Fibroblast of villous mesenchyme (primary cell): ENCODE results near the gene ZNF208. TPM values are rescaled to one million over a fixed set of nuclear protein-coding genes. Genes with fewer than 3 reads are reported as not detected.
"Not testable (repeated sequence)": the region's sequence is repeated elsewhere in the genome, so short reads cannot be mapped to it uniquely, and the experiment has no call there.

Experiments used
- DNase-seq: peaks from one replicate; pipeline ENCODE4 v3.0.0-alpha.2; 2010; ENCODE audit warnings: low read depth
- H3K4me3 ChIP-seq: 2 replicates; pipeline ENCODE4 v1.5.1; 2011; ENCODE audit warnings: low read depth, mild to moderate bottlenecking, low read length
- CTCF ChIP-seq: IDR thresholded peaks from 2 replicates; pipeline ENCODE4 v1.5.1; 2012; ENCODE audit warnings: low read depth, mild to moderate bottlenecking, low read length; ENCODE audit not compliant: insufficient read depth
- total RNA-seq: library from RNA; depleted of rRNA; stranded (reverse); fragments of >200 nt; gene quantifications from 2 replicates; pipeline ENCODE4 v1.2.3, GENCODE V29; 2012

ZNF208 gene
- total RNA-seq, 1 donor = under 0.01 TPM

- TF ChIP-seq CTCF = no peak
- DNase-seq = no peak
- H3K4me3 ChIP-seq = no peak overlapping the region
These were observed 100.4 kb downstream of the ZNF208 start for GRCh38 chr19:21910318-21910717.

GRCh38 chr19:21908066-21908465, 102.7 kb downstream of the ZNF208 start:
- no peak for TF ChIP-seq CTCF
- no peak for DNase-seq
- H3K4me3 ChIP-seq = no peak overlapping the region

GRCh38 chr19:21907516-21907915, 103.2 kb downstream of the ZNF208 start:
- no peak for TF ChIP-seq CTCF
- DNase-seq = no peak
- H3K4me3 ChIP-seq = no peak overlapping the region

- H3K4me3 ChIP-seq = no peak overlapping the region
- DNase-seq = no peak
- TF ChIP-seq CTCF = no peak
These were observed 108.2 kb downstream of the ZNF208 start for GRCh38 chr19:21902571-21902970.

- no peak overlapping the region for H3K4me3 ChIP-seq
- no peak for TF ChIP-seq CTCF
- DNase-seq = no peak
These were observed 108.9 kb downstream of the ZNF208 start for GRCh38 chr19:21901861-21902260.

GRCh38 chr19:21900401-21900800, 110.3 kb downstream of the ZNF208 start:
- no peak for TF ChIP-seq CTCF
- H3K4me3 ChIP-seq = no peak overlapping the region
- no peak for DNase-seq

GRCh38 chr19:21891086-21891485, 119.7 kb downstream of the ZNF208 start:
- DNase-seq = no peak
- no peak for TF ChIP-seq CTCF

GRCh38 chr19:21890017-21890416, 120.7 kb downstream of the ZNF208 start:
- not testable (repeated sequence) for DNase-seq, H3K4me3 ChIP-seq

More at GRCh38 chr19:21891086-21891485, 119.7 kb downstream of the ZNF208 start:
- no peak overlapping the region for H3K4me3 ChIP-seq

GRCh38 chr19:21885516-21885915, 125.2 kb downstream of the ZNF208 start:
- DNase-seq, H3K4me3 ChIP-seq: not testable (repeated sequence)

- not testable (repeated sequence) for H3K4me3 ChIP-seq, DNase-seq
These were observed 126.0 kb downstream of the ZNF208 start for GRCh38 chr19:21884786-21885185.
